Mesothelial cell of epicardium (in vitro differentiated cells): Measurements from ENCODE around the gene STN1. TPM values are rescaled to one million over a fixed set of nuclear protein-coding genes. Genes with fewer than 3 reads are reported as not detected.

Experiments
- DNase-seq, 2 experiments: peaks; one replicate each; pipeline ENCODE4 v3.0.0; 2021; ENCODE audit warnings: low spot score in 2 of 2; ENCODE audit not compliant: unreplicated experiment in 2 of 2
- H3K27ac Mint-ChIP-seq: 2 replicates; pipeline ENCODE4 v1.8.0; 2021; ENCODE audit warnings: mixed read lengths
- H3K27me3 Mint-ChIP-seq: 2 replicates; pipeline ENCODE4 v1.8.0; 2021; ENCODE audit warnings: low read depth, mixed read lengths
- H3K36me3 Mint-ChIP-seq: 2 replicates; pipeline ENCODE4 v1.8.0; 2021; ENCODE audit warnings: mixed read lengths
- H3K4me1 Mint-ChIP-seq: 2 replicates; pipeline ENCODE4 v1.8.0; 2021; ENCODE audit warnings: mixed read lengths
- H3K4me3 Mint-ChIP-seq: 2 replicates; pipeline ENCODE4 v1.8.0; 2021; ENCODE audit warnings: mild to moderate bottlenecking, moderate library complexity, mixed read lengths
- H3K9me3 Mint-ChIP-seq: 2 replicates; pipeline ENCODE4 v1.8.0; 2021; ENCODE audit warnings: mixed read lengths
- CTCF ChIP-seq: fragments of 200-600 bp; sonication (generic); IDR thresholded peaks from one replicate; pipeline ENCODE4 v1.5.0; 2021; ENCODE audit warnings: antibody characterized with exemption; ENCODE audit not compliant: unreplicated experiment
- total RNA-seq: library from RNA; stranded (reverse); gene quantifications from 3 replicates; pipeline ENCODE4 v1.2.1, GENCODE V29; 2021

The STN1 gene
- total RNA-seq, 1 donor from 2014 or later: 14.2 TPM

GRCh38 chr10:103926722-103927319 is 8.8 kb upstream of the STN1 start:
- Mint-ChIP-seq H3K4me3 (no peak overlapping the region), H3K27ac (no peak overlapping the region), H3K36me3 (no peaks in the 10 kb centered on the region), H3K4me1 (peaks cover 34% of the 10 kb centered on the region), H3K27me3 (no peaks in the 10 kb centered on the region), H3K9me3 (no peaks in the 10 kb centered on the region)
- no peak for TF ChIP-seq CTCF
- DNase-seq: no peak

- TF ChIP-seq CTCF: no peak
- Mint-ChIP-seq H3K9me3 (no peaks in the 10 kb centered on the region), H3K4me3 (no peak overlapping the region), H3K36me3 (no peaks in the 10 kb centered on the region), H3K4me1 (peaks cover 31% of the 10 kb centered on the region), H3K27ac (no peak overlapping the region), H3K27me3 (no peaks in the 10 kb centered on the region)
- no peak for DNase-seq
Observed at GRCh38 chr10:103925591-103925990, 7.6 kb upstream of the STN1 start.

GRCh38 chr10:103923502-103923901 is 5.5 kb upstream of the STN1 start:
- H3K4me1 Mint-ChIP-seq: peaks cover 22% of the 10 kb centered on the region
- H3K9me3 Mint-ChIP-seq: no peaks in the 10 kb centered on the region
- DNase-seq: no peak

GRCh38 chr10:103922659-103923058 is 4.7 kb upstream of the STN1 start:
- H3K36me3 Mint-ChIP-seq: no peaks in the 10 kb centered on the region

More at GRCh38 chr10:103923502-103923901, 5.5 kb upstream of the STN1 start:
- Mint-ChIP-seq H3K27me3 (no peaks in the 10 kb centered on the region), H3K36me3 (no peaks in the 10 kb centered on the region), H3K27ac (no peak overlapping the region), H3K4me3 (no peak overlapping the region)
- TF ChIP-seq CTCF: no peak

GRCh38 chr10:103921750-103922195 is 3.8 kb upstream of the STN1 start:
- no peaks in the 10 kb centered on the region for H3K27me3 Mint-ChIP-seq

More at GRCh38 chr10:103922659-103923058, 4.7 kb upstream of the STN1 start:
- Mint-ChIP-seq H3K4me1 (peaks cover 23% of the 10 kb centered on the region), H3K9me3 (no peaks in the 10 kb centered on the region), H3K27ac (no peak overlapping the region), H3K4me3 (no peak overlapping the region), H3K27me3 (no peaks in the 10 kb centered on the region)
- DNase-seq: no peak
- no peak for TF ChIP-seq CTCF

More at GRCh38 chr10:103921750-103922195, 3.8 kb upstream of the STN1 start:
- Mint-ChIP-seq H3K4me1 (peaks cover 29% of the 10 kb centered on the region), H3K36me3 (no peaks in the 10 kb centered on the region), H3K4me3 (no peak overlapping the region), H3K27ac (no peak overlapping the region), H3K9me3 (no peaks in the 10 kb centered on the region)
- no peak for DNase-seq
- TF ChIP-seq CTCF: no peak
